Measurements from ENCODE around the gene CYFIP1. TPM values are rescaled to one million over a fixed set of nuclear protein-coding genes. Genes with fewer than 3 reads are reported as not detected.

Gene CYFIP1
- total RNA-seq, 1 donor from 2014 or later: 59.5 TPM

DNA sequence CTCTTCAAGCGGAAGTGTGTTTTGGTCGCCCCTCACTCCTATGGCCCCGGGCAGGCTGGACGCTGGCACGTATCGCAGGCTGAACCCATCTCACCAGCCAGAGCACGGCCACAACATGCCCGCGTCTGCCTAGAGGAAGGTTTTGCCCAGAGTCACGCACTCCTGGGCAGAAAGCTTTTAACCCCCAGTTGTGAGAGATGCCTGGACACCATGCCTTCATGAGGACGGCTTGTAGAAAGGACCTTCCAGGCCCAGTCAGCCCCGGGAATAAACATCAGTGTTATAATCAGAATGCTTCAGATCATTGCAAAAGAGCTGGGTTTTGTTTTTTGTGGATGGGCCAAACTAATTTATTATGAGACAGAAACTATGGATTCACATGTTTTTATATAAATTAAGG, 16.5 kb downstream of the CYFIP1 start:
- no peak for DNase-seq (ENCODE audit: low read depth)
- no peak for FAIRE-seq

DNA sequence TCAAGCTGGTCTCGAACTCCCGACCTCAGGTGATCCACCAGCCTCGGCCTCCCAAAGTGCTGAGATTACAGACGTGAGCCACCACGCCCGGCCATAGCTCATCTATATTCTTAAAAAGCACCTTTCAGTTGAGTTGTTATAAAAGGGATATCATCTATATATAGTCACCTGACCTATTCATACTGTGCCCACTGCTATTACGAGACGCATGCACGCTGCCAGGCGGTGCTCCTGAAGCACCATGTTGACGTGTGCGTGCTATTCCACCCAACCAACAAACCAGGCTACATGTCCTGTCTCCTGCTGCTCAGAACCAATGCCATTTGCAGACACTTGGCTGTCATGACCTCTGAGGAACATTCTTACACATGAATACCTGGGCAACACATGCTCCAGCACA, 17.6 kb downstream of the CYFIP1 start:
- DNase-seq (ENCODE audit: low read depth): no peak
- Histone ChIP-seq H3K36me3 (ENCODE audit: control insufficient read depth, insufficient read depth, low read length) (peaks cover 3% of the 10 kb centered on the region), H3K4me3 (ENCODE audit: low read depth, low read length) (no peak overlapping the region), H3K27me3 (ENCODE audit: control insufficient read depth, insufficient read depth, low read length) (no peaks in the 10 kb centered on the region)
- TF ChIP-seq, protein P1, sequence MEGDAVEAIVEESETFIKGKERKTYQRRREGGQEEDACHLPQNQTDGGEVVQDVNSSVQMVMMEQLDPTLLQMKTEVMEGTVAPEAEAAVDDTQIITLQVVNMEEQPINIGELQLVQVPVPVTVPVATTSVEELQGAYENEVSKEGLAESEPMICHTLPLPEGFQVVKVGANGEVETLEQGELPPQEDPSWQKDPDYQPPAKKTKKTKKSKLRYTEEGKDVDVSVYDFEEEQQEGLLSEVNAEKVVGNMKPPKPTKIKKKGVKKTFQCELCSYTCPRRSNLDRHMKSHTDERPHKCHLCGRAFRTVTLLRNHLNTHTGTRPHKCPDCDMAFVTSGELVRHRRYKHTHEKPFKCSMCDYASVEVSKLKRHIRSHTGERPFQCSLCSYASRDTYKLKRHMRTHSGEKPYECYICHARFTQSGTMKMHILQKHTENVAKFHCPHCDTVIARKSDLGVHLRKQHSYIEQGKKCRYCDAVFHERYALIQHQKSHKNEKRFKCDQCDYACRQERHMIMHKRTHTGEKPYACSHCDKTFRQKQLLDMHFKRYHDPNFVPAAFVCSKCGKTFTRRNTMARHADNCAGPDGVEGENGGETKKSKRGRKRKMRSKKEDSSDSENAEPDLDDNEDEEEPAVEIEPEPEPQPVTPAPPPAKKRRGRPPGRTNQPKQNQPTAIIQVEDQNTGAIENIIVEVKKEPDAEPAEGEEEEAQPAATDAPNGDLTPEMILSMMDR (IDR thresholded peaks at IDR 0.05; ENCODE audit: insufficient read depth, low read length, severe bottlenecking): no peak
- no peak for FAIRE-seq

More for the DNA sequence above, 16.5 kb downstream of the CYFIP1 start:
- H3K36me3 ChIP-seq (ENCODE audit: control insufficient read depth, insufficient read depth, low read length): peaks cover 3% of the 10 kb centered on the region
- H3K4me3 ChIP-seq (ENCODE audit: low read depth, low read length): no peak overlapping the region
- H3K27me3 ChIP-seq (ENCODE audit: control insufficient read depth, insufficient read depth, low read length): no peaks in the 10 kb centered on the region
- TF ChIP-seq, protein P1 (IDR thresholded peaks at IDR 0.05; ENCODE audit: insufficient read depth, low read length, severe bottlenecking): no peak

DNA sequence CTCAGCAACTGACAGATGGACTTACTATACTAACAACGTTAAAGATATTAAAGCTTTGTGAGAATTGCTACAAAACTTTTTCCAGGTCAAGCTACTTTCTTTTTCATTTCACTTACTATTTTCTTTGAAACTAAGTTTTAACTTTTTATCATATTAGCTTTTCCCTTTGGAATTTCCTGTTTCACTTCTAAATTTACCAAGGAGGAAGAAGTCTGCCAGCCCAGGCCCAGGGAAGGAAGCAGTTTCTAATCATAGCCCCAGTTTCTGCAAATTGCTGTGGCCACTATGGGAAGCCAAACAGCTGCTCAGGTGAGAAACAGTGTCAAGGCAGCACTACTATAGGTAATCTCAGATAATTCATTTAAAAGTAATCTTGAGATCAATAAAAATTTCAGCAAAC, 18.4 kb downstream of the CYFIP1 start:
- H3K27me3 ChIP-seq (ENCODE audit: control insufficient read depth, insufficient read depth, low read length): no peaks in the 10 kb centered on the region
- FAIRE-seq: no peak
- no peak overlapping the region for H3K4me3 ChIP-seq (ENCODE audit: low read depth, low read length)
- TF ChIP-seq, protein P1 (IDR thresholded peaks at IDR 0.05; ENCODE audit: insufficient read depth, low read length, severe bottlenecking): no peak
- peaks cover 3% of the 10 kb centered on the region for H3K36me3 ChIP-seq (ENCODE audit: control insufficient read depth, insufficient read depth, low read length)
- no peak for DNase-seq (ENCODE audit: low read depth)

DNA sequence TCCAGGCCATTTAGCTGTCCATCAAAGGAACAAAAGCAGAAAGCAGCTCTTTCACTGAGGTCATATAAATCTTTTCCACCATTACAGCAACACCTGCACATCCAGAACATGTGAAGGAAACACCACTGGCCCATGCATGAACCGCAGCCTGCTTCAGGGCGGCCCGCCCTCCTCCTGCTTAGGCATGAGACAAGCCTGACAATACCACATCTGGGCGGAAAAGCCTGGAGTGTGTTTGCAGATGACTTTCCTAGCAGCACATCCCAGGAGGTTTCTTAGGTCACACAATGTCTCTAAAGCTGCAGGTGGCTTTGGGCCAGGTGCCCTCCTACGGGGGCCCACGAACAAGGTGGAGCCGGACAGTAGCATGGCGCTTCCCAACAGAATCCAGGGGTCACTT, 19.6 kb downstream of the CYFIP1 start:
- TF ChIP-seq, protein P1 (IDR thresholded peaks at IDR 0.05; ENCODE audit: insufficient read depth, low read length, severe bottlenecking): no peak
- no peaks in the 10 kb centered on the region for H3K27me3 ChIP-seq (ENCODE audit: control insufficient read depth, insufficient read depth, low read length)
- DNase-seq (ENCODE audit: low read depth) (no peak), FAIRE-seq (no peak)
- H3K4me3 ChIP-seq (ENCODE audit: low read depth, low read length): no peak overlapping the region
- H3K36me3 ChIP-seq (ENCODE audit: control insufficient read depth, insufficient read depth, low read length): no peaks in the 10 kb centered on the region

DNA sequence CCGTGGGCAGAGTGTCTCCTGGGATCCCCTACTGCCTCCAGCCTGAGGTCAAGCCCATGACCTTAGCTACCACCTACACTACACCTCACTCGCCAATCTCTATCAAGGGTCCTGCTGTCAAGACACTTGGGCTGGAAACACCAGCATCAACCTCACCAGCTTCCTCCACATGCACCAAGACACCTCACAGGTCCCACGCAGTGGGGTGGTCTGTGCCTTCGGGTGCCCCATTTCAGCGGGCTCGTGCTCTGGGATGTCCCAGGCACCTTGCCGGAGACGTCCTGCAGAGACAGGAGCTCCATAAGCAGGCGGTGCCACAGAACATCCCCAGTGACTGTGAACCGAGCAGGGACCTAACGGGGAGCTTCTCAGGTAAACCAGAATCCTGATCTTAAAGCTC, 20.0 kb downstream of the CYFIP1 start:
- Histone ChIP-seq H3K36me3 (ENCODE audit: control insufficient read depth, insufficient read depth, low read length) (no peaks in the 10 kb centered on the region), H3K4me3 (ENCODE audit: low read depth, low read length) (no peak overlapping the region), H3K27me3 (ENCODE audit: control insufficient read depth, insufficient read depth, low read length) (no peaks in the 10 kb centered on the region)
- TF ChIP-seq, protein P1 (IDR thresholded peaks at IDR 0.05; ENCODE audit: insufficient read depth, low read length, severe bottlenecking): no peak
- no peak for FAIRE-seq
- DNase-seq (ENCODE audit: low read depth): no peak

DNA sequence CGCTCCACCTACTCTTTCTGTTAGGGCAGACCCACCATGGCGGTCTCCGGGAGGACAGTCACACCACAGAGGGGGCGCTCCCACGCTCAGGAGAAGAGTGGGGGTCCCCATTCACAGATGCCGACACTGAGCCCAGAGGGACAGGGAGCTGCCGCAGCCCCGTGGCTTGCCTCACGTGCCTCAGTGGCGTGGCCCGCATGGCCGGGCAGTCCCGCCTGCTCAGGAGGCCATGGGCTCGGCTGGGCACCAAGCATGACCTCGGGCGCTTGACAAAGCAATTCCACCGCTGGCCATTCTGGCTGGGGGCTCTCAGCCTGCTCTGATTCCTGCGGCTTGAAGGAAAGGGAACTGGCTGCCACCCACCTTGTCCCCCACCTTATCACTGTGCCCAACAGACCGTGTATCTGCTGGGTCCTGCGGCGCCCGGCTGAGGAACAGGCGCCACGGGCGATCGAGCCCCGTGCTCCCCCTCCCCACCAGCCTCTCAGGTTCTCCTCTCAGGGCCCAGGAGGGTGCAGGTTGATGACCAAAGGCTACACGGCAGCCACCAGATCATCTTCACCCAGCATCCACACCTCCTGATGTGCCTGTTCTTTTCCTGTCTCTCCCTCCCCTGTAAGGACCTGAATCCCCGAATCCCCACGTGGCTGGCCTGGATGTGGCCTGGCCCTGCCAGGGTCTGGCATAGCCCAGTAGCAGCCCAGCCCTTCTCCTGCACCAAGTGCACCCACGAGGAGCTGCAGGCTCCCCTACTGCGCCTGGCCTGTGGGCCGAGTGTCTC, 20.7 kb downstream of the CYFIP1 start:
- no peaks in the 10 kb centered on the region for H3K36me3 ChIP-seq (ENCODE audit: control insufficient read depth, insufficient read depth, low read length)
- no peak overlapping the region for H3K4me3 ChIP-seq (ENCODE audit: low read depth, low read length)
- DNase-seq (ENCODE audit: low read depth) (no peak), FAIRE-seq (no peak)
- TF ChIP-seq, protein P1 (IDR thresholded peaks at IDR 0.05; ENCODE audit: insufficient read depth, low read length, severe bottlenecking): no peak
- no peaks in the 10 kb centered on the region for H3K27me3 ChIP-seq (ENCODE audit: control insufficient read depth, insufficient read depth, low read length)
